ENCODE results near the gene CRTAP. TPM values are rescaled to one million over a fixed set of nuclear protein-coding genes. Genes with fewer than 3 reads are reported as not detected.

The CRTAP gene
- total and polyA plus RNA-seq, 2 of the 13 experiments (the other 11 are each of a cell fraction or from before 2014, with no cell fraction given) = 54.2 to 119 TPM

- Histone ChIP-seq H3K9me3 (ENCODE audit: low read length) (no peaks in the 10 kb centered on the region; the same call in 1 of the 2 replicates), H3K79me2 (ENCODE audit: insufficient read depth, low read length) (no peaks in the 10 kb centered on the region), H2AFZ (ENCODE audit: low read length) (no peak overlapping the region), H3K36me3 (replicated peaks in 1 of 2; ENCODE audit: control insufficient read depth in 1 of 2, insufficient read depth in 2 of 2, low read length in 2 of 2) (no peaks in the 10 kb centered on the region), H3K4me1 (ENCODE audit: insufficient read depth, low read length) (peaks cover 11% of the 10 kb centered on the region), H3K9ac (ENCODE audit: insufficient read depth, low read depth, low read length) (no peak overlapping the region), H4K20me1 (ENCODE audit: insufficient read depth, low read length) (no peaks in the 10 kb centered on the region), H3K27me3 (ENCODE audit: control insufficient read depth in 1 of 2, insufficient read depth in 2 of 2, low read length in 2 of 2) (peaks cover 0 to 8% of the 10 kb centered on the region in 2 experiments; a peak in 2 of 5 replicates), H3K27ac (ENCODE audit: extremely low read length, insufficient read depth, low read length) (no peak overlapping the region), H3K4me3 (replicated peaks in 1 of 3; ENCODE audit: insufficient read depth in 1 of 3, low read depth in 2 of 3, low read length in 3 of 3) (no peak overlapping the region), H3K4me2 (ENCODE audit: low read depth, low read length) (no peak overlapping the region)
- ChIA-PET CTCF (ENCODE audit: low intra/inter-chr PET ratio, low total read pairs) (no interaction called here), POLR2A (no interaction called here)
- 80% methylated on average over 2 of the region's 4 CpGs for WGBS (ENCODE audit: low lambda C conversion rate)
- ATAC-seq (no peak), FAIRE-seq (no peak), DNase-seq (ENCODE audit: low spot score) (no peak)
- BruUV-seq (replicated peaks) = no TSS peak
- TF ChIP-seq U2AF1 (optimal IDR thresholded peaks at IDR 0.05; ENCODE audit: low read depth, low read length) (no peak), ZC3H13 (CRISPR knock-in tag; IDR thresholded peaks at IDR 0.05) (no peak), ZNF235 (CRISPR knock-in tag; IDR thresholded peaks at IDR 0.05; ENCODE audit: borderline replicate concordance) (no peak), ZNF883 (CRISPR knock-in tag; IDR thresholded peaks at IDR 0.05; ENCODE audit: not compliant biosample characterization) (no peak), TCF7L2 (IDR thresholded peaks at IDR 0.05; ENCODE audit: low read depth, low read length) (no peak), CBX1 (IDR thresholded peaks at IDR 0.05; ENCODE audit: low read depth) (no peak), SNAI1 (CRISPR knock-in tag; IDR thresholded peaks at IDR 0.05; ENCODE audit: borderline replicate concordance) (no peak), ZNF354B (CRISPR knock-in tag; IDR thresholded peaks at IDR 0.05) (no peak), SRY (CRISPR knock-in tag; IDR thresholded peaks at IDR 0.05) (no peak), PBX3 (CRISPR knock-in tag; IDR thresholded peaks at IDR 0.05; ENCODE audit: borderline replicate concordance) (no peak), ZFY (CRISPR knock-in tag; IDR thresholded peaks at IDR 0.05) (no peak), ATRX (CRISPR knock-in tag; IDR thresholded peaks at IDR 0.05; ENCODE audit: borderline replicate concordance) (no peak), ZBTB7B (CRISPR knock-in tag; IDR thresholded peaks at IDR 0.05) (no peak)
- intact Hi-C loops (cut with micrococcal nuclease; ENCODE audit: unreplicated experiment) = no loop called here
- in situ Hi-C loops (cut with HindIII; ENCODE audit: extremely low pct_ligation_motif_present, low pct_unique_long_range_greater_than_20kb) = no loop called here
Measured at GRCh38 chr3:33174095-33174494, 60.3 kb downstream of the CRTAP start.

Measured in HepG2 (cell line).